ENCODE measurements around the gene KMT2A. TPM values are rescaled to one million over a fixed set of nuclear protein-coding genes. Genes with fewer than 3 reads are reported as not detected.

KMT2A gene
- total RNA-seq, 1 experiment from 2014 or later: 116 TPM

DNA sequence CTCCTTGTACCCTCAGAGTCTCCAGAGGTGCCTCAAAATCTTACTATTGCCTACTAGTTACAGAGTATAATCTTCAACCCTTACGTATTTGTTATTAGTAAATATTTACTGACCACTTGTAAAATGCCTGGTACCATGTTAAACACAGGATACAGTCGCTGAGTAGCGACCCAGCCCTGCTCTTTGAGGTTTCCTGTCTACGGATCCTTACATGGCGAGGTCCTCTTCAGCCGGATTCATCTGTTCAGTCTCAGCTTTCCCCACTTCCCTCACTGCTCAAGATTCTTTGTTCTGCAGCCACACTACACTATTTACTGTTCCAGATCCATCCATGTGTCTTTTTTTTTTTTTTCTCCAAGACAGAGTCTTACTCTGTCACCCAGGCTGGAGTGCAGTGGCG, 77.8 kb downstream of the KMT2A start:
- Histone ChIP-seq H3K4me1 (ENCODE audit: insufficient read depth, low read length, poor library complexity, severe bottlenecking) (no peaks in the 10 kb centered on the region), H3K36me3 (ENCODE audit: insufficient read depth, low read length, poor library complexity, severe bottlenecking) (peaks cover 89% of the 10 kb centered on the region), H3K27ac (ENCODE audit: low read depth, low read length, poor library complexity, severe bottlenecking) (no peak overlapping the region), H3K4me3 (ENCODE audit: low read depth, low read length, poor library complexity, severe bottlenecking) (no peak overlapping the region), H3K9me3 (ENCODE audit: low read depth, low read length, poor library complexity, severe bottlenecking) (no peaks in the 10 kb centered on the region), H3K27me3 (replicated peaks; ENCODE audit: insufficient read depth, low read depth, low read length, poor library complexity) (no peaks in the 10 kb centered on the region)
- no TSS peak for BruUV-seq (replicated peaks)
- intact Hi-C loops (cut with micrococcal nuclease; ENCODE audit: unreplicated experiment): no loop called here
- DNase-seq (ENCODE audit: low spot score): no peak
- no peak for TF ChIP-seq EZH2 (IDR thresholded peaks at IDR 0.05; ENCODE audit: borderline replicate concordance, low read depth, low read length, poor library complexity, severe bottlenecking)
- TF ChIP-seq, protein P1, sequence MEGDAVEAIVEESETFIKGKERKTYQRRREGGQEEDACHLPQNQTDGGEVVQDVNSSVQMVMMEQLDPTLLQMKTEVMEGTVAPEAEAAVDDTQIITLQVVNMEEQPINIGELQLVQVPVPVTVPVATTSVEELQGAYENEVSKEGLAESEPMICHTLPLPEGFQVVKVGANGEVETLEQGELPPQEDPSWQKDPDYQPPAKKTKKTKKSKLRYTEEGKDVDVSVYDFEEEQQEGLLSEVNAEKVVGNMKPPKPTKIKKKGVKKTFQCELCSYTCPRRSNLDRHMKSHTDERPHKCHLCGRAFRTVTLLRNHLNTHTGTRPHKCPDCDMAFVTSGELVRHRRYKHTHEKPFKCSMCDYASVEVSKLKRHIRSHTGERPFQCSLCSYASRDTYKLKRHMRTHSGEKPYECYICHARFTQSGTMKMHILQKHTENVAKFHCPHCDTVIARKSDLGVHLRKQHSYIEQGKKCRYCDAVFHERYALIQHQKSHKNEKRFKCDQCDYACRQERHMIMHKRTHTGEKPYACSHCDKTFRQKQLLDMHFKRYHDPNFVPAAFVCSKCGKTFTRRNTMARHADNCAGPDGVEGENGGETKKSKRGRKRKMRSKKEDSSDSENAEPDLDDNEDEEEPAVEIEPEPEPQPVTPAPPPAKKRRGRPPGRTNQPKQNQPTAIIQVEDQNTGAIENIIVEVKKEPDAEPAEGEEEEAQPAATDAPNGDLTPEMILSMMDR (conservative IDR thresholded peaks at IDR 0.05; ENCODE audit: low read depth, low read length): no peak
- ChIA-PET POLR2A (ENCODE audit: low non-redundant PET) (no interaction called here), CTCF (no interaction called here)

DNA sequence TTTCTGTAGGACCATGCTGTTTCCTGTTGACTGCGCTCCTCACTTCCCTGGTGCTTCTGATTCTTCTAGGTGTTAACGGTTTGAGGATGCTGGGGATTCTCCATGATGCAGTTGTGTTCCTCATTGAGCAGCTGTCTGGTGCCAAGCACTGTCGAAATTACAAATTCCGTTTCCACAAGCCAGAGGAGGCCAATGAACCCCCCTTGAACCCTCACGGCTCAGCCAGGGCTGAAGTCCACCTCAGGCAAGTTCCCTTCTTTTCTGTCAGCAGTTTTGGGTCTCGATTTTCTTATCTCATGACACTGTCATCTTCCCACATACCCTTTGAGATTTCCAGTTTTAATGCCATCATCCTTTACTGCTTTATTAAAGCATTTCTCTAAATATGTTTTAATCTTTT, 83.3 kb downstream of the KMT2A start:
- Histone ChIP-seq H3K9me3 (ENCODE audit: low read depth, low read length, poor library complexity, severe bottlenecking) (no peaks in the 10 kb centered on the region), H3K4me3 (ENCODE audit: low read depth, low read length, poor library complexity, severe bottlenecking) (no peak overlapping the region), H3K27ac (ENCODE audit: low read depth, low read length, poor library complexity, severe bottlenecking) (no peak overlapping the region), H3K27me3 (replicated peaks; ENCODE audit: insufficient read depth, low read depth, low read length, poor library complexity) (no peaks in the 10 kb centered on the region), H3K36me3 (ENCODE audit: insufficient read depth, low read length, poor library complexity, severe bottlenecking) (peaks cover 87% of the 10 kb centered on the region), H3K4me1 (ENCODE audit: insufficient read depth, low read length, poor library complexity, severe bottlenecking) (no peaks in the 10 kb centered on the region)
- BruUV-seq (replicated peaks): no TSS peak
- DNase-seq (ENCODE audit: low spot score): no peak
- CTCF ChIA-PET: interaction anchor here (0.6 kb wide), 1 partner anchor 256 kb away, joined by 3 read pairs; the partner anchor contains the start of gene MPZL2
- TF ChIP-seq, protein P1 (conservative IDR thresholded peaks at IDR 0.05; ENCODE audit: low read depth, low read length): no peak
- no peak for TF ChIP-seq EZH2 (IDR thresholded peaks at IDR 0.05; ENCODE audit: borderline replicate concordance, low read depth, low read length, poor library complexity, severe bottlenecking)
- POLR2A ChIA-PET (ENCODE audit: low non-redundant PET): interaction anchor here (0.6 kb wide), 2 partner anchors 9 to 23 kb away, joined by 5 to 9 read pairs; no protein-coding TSS in a partner anchor
- intact Hi-C loops (cut with micrococcal nuclease; ENCODE audit: unreplicated experiment): no loop called here

DNA sequence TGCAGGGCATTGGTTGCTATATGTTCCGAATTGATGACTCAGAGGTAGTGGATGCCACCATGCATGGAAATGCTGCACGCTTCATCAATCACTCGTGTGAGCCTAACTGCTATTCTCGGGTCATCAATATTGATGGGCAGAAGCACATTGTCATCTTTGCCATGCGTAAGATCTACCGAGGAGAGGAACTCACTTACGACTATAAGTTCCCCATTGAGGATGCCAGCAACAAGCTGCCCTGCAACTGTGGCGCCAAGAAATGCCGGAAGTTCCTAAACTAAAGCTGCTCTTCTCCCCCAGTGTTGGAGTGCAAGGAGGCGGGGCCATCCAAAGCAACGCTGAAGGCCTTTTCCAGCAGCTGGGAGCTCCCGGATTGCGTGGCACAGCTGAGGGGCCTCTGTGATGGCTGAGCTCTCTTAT, 85.6 kb downstream of the KMT2A start:
- Histone ChIP-seq H3K9me3 (ENCODE audit: low read depth, low read length, poor library complexity, severe bottlenecking) (no peaks in the 10 kb centered on the region), H3K4me3 (ENCODE audit: low read depth, low read length, poor library complexity, severe bottlenecking) (no peak overlapping the region), H3K27me3 (replicated peaks; ENCODE audit: insufficient read depth, low read depth, low read length, poor library complexity) (no peaks in the 10 kb centered on the region), H3K36me3 (ENCODE audit: insufficient read depth, low read length, poor library complexity, severe bottlenecking) (peaks cover 75% of the 10 kb centered on the region), H3K4me1 (ENCODE audit: insufficient read depth, low read length, poor library complexity, severe bottlenecking) (no peaks in the 10 kb centered on the region), H3K27ac (ENCODE audit: low read depth, low read length, poor library complexity, severe bottlenecking) (no peak overlapping the region)
- DNase-seq (ENCODE audit: low spot score): no peak
- TF ChIP-seq, protein P1 (conservative IDR thresholded peaks at IDR 0.05; ENCODE audit: low read depth, low read length): no peak
- TF ChIP-seq EZH2 (IDR thresholded peaks at IDR 0.05; ENCODE audit: borderline replicate concordance, low read depth, low read length, poor library complexity, severe bottlenecking): no peak
- CTCF ChIA-PET: interaction anchor here (0.8 kb wide), 1 partner anchor 227 kb away, joined by 4 read pairs; no protein-coding TSS in a partner anchor
- POLR2A ChIA-PET (ENCODE audit: low non-redundant PET): no interaction called here
- BruUV-seq (replicated peaks): no TSS peak
- intact Hi-C loops (cut with micrococcal nuclease; ENCODE audit: unreplicated experiment): no loop called here

Measured in A673 (cell line).